WTC11 (cell line): ENCODE measurements around the gene KCNE1.

Experiments
- CREM ChIP-seq: sonication (generic); formaldehyde crosslinking; IDR thresholded peaks from 2 replicates; pipeline ENCODE4 v1.8.1; 2022; ENCODE audit warnings: mild to moderate bottlenecking, missing genetic modification reagents, moderate library complexity
- NFATC4 ChIP-seq: fragments of 250-450 bp; sonication (Bioruptor Pico); IDR thresholded peaks from 2 replicates; pipeline ENCODE4 v1.9.0; 2021; ENCODE audit warnings: mild to moderate bottlenecking
- ZNF121 ChIP-seq: sonication (generic); formaldehyde crosslinking; IDR thresholded peaks from 2 replicates; pipeline ENCODE4 v1.8.0; 2023; ENCODE audit warnings: missing genetic modification reagents

- TF ChIP-seq NFATC4 (CRISPR knock-in tag) (no peak), ZNF121 (CRISPR knock-in tag) (no peak), CREM (CRISPR knock-in tag) (no peak)
Measured at GRCh38 chr21:34510148-34511142, 1.6 kb downstream of the KCNE1 start.
